22Rv1 (cell line): Measurements from ENCODE around the gene HOXC12.

Source experiments
- CTCF ChIP-seq: fragments of 450-650 bp; IDR thresholded peaks from 2 replicates; pipeline ENCODE4 v1.5.1; 2017; ENCODE audit warnings: mild to moderate bottlenecking
- ZFX ChIP-seq: fragments of 450-650 bp; IDR thresholded peaks from 2 replicates; pipeline ENCODE4 v1.6.1; 2017; ENCODE audit warnings: antibody characterized with exemption, borderline replicate concordance

GRCh38 chr12:53970451-53970850 lies 15.7 kb downstream of the HOXC12 start:
- TF ChIP-seq CTCF (no peak), ZFX (no peak)
